ENCODE data around the gene ELOVL6. TPM values are rescaled to one million over a fixed set of nuclear protein-coding genes. Genes with fewer than 3 reads are reported as not detected.

ELOVL6 gene
- total RNA-seq, 4 donors from 2014 or later = 11.3 to 31.6 (median 24.2) TPM

GRCh38 chr4:110075891-110076290 lies 122.5 kb downstream of the ELOVL6 start:
- Histone ChIP-seq H3K36me3 (no peaks in the 10 kb centered on the region), H3K27me3 (no peaks in the 10 kb centered on the region), H3K4me3 (no peak overlapping the region), H3K27ac (no peak overlapping the region), H3K4me1 (no peaks in the 10 kb centered on the region), H3K9me3 (no peaks in the 10 kb centered on the region)
- no peak for TF ChIP-seq POLR2AphosphoS5 (IDR thresholded peaks at IDR 0.05)
- TF ChIP-seq EP300 (IDR thresholded peaks at IDR 0.05) = no peak
- no peak for TF ChIP-seq POLR2A (IDR thresholded peaks at IDR 0.05)
- TF ChIP-seq, protein P1, sequence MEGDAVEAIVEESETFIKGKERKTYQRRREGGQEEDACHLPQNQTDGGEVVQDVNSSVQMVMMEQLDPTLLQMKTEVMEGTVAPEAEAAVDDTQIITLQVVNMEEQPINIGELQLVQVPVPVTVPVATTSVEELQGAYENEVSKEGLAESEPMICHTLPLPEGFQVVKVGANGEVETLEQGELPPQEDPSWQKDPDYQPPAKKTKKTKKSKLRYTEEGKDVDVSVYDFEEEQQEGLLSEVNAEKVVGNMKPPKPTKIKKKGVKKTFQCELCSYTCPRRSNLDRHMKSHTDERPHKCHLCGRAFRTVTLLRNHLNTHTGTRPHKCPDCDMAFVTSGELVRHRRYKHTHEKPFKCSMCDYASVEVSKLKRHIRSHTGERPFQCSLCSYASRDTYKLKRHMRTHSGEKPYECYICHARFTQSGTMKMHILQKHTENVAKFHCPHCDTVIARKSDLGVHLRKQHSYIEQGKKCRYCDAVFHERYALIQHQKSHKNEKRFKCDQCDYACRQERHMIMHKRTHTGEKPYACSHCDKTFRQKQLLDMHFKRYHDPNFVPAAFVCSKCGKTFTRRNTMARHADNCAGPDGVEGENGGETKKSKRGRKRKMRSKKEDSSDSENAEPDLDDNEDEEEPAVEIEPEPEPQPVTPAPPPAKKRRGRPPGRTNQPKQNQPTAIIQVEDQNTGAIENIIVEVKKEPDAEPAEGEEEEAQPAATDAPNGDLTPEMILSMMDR (IDR thresholded peaks at IDR 0.05) = no peak
- WGBS = 80% methylated on average over 1 of the region's 1 CpG
- no peak for DNase-seq (ENCODE audit: low spot score in 2 of 2)

DNA sequence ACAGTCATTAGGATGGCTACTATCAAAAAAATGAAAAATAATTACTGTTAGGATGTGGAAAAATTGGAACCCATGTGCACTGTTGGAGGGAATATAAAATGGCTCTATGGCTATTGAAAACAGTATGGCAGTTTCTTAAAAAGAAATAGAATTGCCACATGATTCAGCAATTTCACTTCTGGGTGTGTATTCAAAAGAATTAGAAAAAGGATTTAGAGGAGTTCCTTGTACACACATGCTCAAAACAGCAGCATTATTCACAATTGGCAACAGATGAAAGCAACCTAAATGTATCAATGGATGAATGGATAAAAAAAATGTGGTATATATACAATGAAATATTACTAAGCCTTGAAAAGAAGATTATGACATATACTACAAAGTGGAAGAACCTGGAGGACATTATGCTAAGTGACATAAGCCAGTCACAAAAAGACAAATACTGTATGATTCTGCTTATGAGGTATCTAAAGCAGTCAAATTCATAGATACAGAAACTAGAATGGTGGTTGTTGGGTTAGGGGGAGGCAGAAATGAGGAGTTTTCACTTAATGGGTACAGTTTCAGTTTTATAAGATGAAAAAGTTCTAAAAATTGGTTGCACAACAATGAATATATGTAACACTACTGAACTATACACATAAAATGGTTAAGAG lies 123.2 kb downstream of the ELOVL6 start:
- H3K4me1 ChIP-seq = no peaks in the 10 kb centered on the region
- no peaks in the 10 kb centered on the region for H3K36me3 ChIP-seq
- no peak for TF ChIP-seq POLR2AphosphoS5 (IDR thresholded peaks at IDR 0.05)
- TF ChIP-seq, protein P1 (IDR thresholded peaks at IDR 0.05) = no peak
- no peak for TF ChIP-seq POLR2A (IDR thresholded peaks at IDR 0.05)
- no peak for TF ChIP-seq EP300 (IDR thresholded peaks at IDR 0.05)
- DNase-seq (ENCODE audit: low spot score in 2 of 2) = no peak
- no peak overlapping the region for H3K27ac ChIP-seq
- no peaks in the 10 kb centered on the region for H3K27me3 ChIP-seq
- H3K4me3 ChIP-seq = no peak overlapping the region
- no peaks in the 10 kb centered on the region for H3K9me3 ChIP-seq

- no peak for DNase-seq (ENCODE audit: low spot score in 2 of 2)
- Histone ChIP-seq H3K4me3 (no peak overlapping the region), H3K27me3 (no peaks in the 10 kb centered on the region), H3K27ac (no peak overlapping the region), H3K4me1 (no peaks in the 10 kb centered on the region), H3K9me3 (no peaks in the 10 kb centered on the region), H3K36me3 (no peaks in the 10 kb centered on the region)
- WGBS = 66% methylated on average over 4 of the region's 4 CpGs
- TF ChIP-seq POLR2A (IDR thresholded peaks at IDR 0.05) = no peak
- TF ChIP-seq, protein P1 (IDR thresholded peaks at IDR 0.05) = no peak
- no peak for TF ChIP-seq EP300 (IDR thresholded peaks at IDR 0.05)
- no peak for TF ChIP-seq POLR2AphosphoS5 (IDR thresholded peaks at IDR 0.05)
Measured at GRCh38 chr4:110074570-110074969, 123.8 kb downstream of the ELOVL6 start.

- TF ChIP-seq, protein P1 (IDR thresholded peaks at IDR 0.05) = no peak
- H3K27ac ChIP-seq = no peak overlapping the region
- no peaks in the 10 kb centered on the region for H3K9me3 ChIP-seq
- H3K36me3 ChIP-seq = no peaks in the 10 kb centered on the region
- no peaks in the 10 kb centered on the region for H3K27me3 ChIP-seq
- WGBS = 59% methylated on average over 10 of the region's 10 CpGs
- H3K4me1 ChIP-seq = no peaks in the 10 kb centered on the region
- no peak for DNase-seq (ENCODE audit: low spot score in 2 of 2)
- no peak overlapping the region for H3K4me3 ChIP-seq
Measured at GRCh38 chr4:110073053-110073845, 125.2 kb downstream of the ELOVL6 start.

- Histone ChIP-seq H3K4me3 (no peak overlapping the region), H3K27me3 (no peaks in the 10 kb centered on the region), H3K36me3 (no peaks in the 10 kb centered on the region), H3K27ac (no peak overlapping the region), H3K4me1 (no peaks in the 10 kb centered on the region), H3K9me3 (no peaks in the 10 kb centered on the region)
- TF ChIP-seq, protein P1 (IDR thresholded peaks at IDR 0.05) = no peak
- TF ChIP-seq POLR2AphosphoS5 (IDR thresholded peaks at IDR 0.05) (no peak), EP300 (IDR thresholded peaks at IDR 0.05) (no peak), POLR2A (IDR thresholded peaks at IDR 0.05) (no peak)
- no peak for DNase-seq (ENCODE audit: low spot score in 2 of 2)
- 67% methylated on average over 6 of the region's 6 CpGs for WGBS
Measured at GRCh38 chr4:110071466-110071865, 126.9 kb downstream of the ELOVL6 start.
